GM18951 (cell line): ENCODE results near the gene PCDHGB7.
"Not testable (repeated sequence)": the region's sequence is repeated elsewhere in the genome, so short reads cannot be mapped to it uniquely, and the experiment has no call there.

ENCODE experiments used
- POLR2A ChIP-seq: IDR thresholded peaks from 4 replicates; pipeline ENCODE4 v1.6.1; 2011; ENCODE audit warnings: mild to moderate bottlenecking; ENCODE audit not compliant: insufficient read length, insufficient read depth; ENCODE audit errors: extremely low read depth
- in situ Hi-C: fragments of 300-500 bp; cut with MboI; formaldehyde crosslinking; loops from one replicate; pipeline ENCODE4 v1.12.0; 2022; ENCODE audit warnings: low sequenced_read_pairs, mixed read lengths, inconsistent platforms; ENCODE audit not compliant: unreplicated experiment

The PCDHGB7 gene

GRCh38 chr5:141417494-141418172, at the start of gene PCDHGB7:
TSS of gene PCDHGB7 (plus strand) at chr5:141417677. CDS start at chr5:141417860, 183 bp downstream.
- in situ Hi-C loops = loop anchor here (5.0 kb wide), 1 partner anchor 145 kb away; no protein-coding TSS in a partner anchor

- no peak for TF ChIP-seq POLR2A
- in situ Hi-C loops = no loop called here
These were observed 47.3 kb upstream of the PCDHGB7 start, which contains the start of gene PCDHGB3 for GRCh38 chr5:141369994-141370848. TSS of gene PCDHGB3 (plus strand) at chr5:141370242. CDS start at chr5:141370395, 153 bp downstream.

GRCh38 chr5:141371572-141372475, 45.7 kb upstream of the PCDHGB7 start:
- in situ Hi-C loops = no loop called here

GRCh38 chr5:141373673-141374317, 43.7 kb upstream of the PCDHGB7 start, which contains the start of gene PCDHGA6:
TSS of gene PCDHGA6 (plus strand) at chr5:141373891. CDS start at chr5:141374084, 193 bp downstream.
- in situ Hi-C loops = no loop called here
- no peak for TF ChIP-seq POLR2A

More at GRCh38 chr5:141371572-141372475, 45.7 kb upstream of the PCDHGB7 start:
- no peak for TF ChIP-seq POLR2A

GRCh38 chr5:141374627-141375026, 42.9 kb upstream of the PCDHGB7 start:
- in situ Hi-C loops = no loop called here
- no peak for TF ChIP-seq POLR2A

GRCh38 chr5:141375444-141376155, 41.9 kb upstream of the PCDHGB7 start:
- in situ Hi-C loops = not testable (repeated sequence)

- no peak for TF ChIP-seq POLR2A
- in situ Hi-C loops = no loop called here
These were observed 34.8 kb upstream of the PCDHGB7 start, which contains the start of gene PCDHGA7 for GRCh38 chr5:141382469-141383294. TSS of gene PCDHGA7 (plus strand) at chr5:141382742. CDS start at chr5:141382900, 158 bp downstream.

GRCh38 chr5:141383345-141383744, 34.1 kb upstream of the PCDHGB7 start:
- in situ Hi-C loops = no loop called here
- no peak for TF ChIP-seq POLR2A

- in situ Hi-C loops = no loop called here
- TF ChIP-seq POLR2A = no peak
These were observed 32.8 kb upstream of the PCDHGB7 start for GRCh38 chr5:141384471-141385267.

GRCh38 chr5:141387557-141388311, 29.7 kb upstream of the PCDHGB7 start, which contains the start of gene PCDHGB4:
TSS of gene PCDHGB4 (plus strand) at chr5:141387698. CDS start at chr5:141387885, 187 bp downstream.
- in situ Hi-C loops = not testable (repeated sequence)
